DOHH2 (cell line): ENCODE results near the gene OR4L1.

Experiments
- EZH2phosphoT487 ChIP-seq: fragments of 200-600 bp; sonication (generic); IDR thresholded peaks from 2 replicates; pipeline ENCODE4 v1.6.1; 2017; ENCODE audit warnings: borderline replicate concordance, mild to moderate bottlenecking, antibody characterized with exemption, low read length, moderate library complexity, mixed read lengths
- TF ChIP-seq, protein P1 (sequence below): fragments of 200-600 bp; sonication (generic); IDR thresholded peaks from one replicate; pipeline ENCODE4 v1.5.1; 2014; ENCODE audit warnings: antibody characterized with exemption, mild to moderate bottlenecking, low read depth, low read length; ENCODE audit not compliant: poor library complexity, severe bottlenecking

DNA sequence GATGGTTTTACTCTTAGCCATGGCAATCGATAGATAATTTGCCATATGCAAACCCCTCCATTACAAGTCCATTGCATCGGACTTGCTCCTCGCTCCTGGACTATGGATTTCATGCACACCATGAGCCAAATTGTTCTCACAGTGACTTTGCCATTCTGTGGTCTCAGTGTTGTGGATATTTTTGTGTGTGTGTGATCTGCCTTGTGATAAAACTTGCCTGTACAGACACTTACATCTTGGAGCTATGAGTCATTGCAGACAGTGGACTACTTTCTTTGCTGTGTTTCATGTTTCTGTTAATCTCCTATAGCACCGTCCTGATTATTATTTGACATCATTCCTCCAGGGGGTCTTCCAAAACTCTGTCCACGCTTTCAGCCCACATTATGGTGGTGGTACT, 15.6 kb upstream of the OR4L1 start:
- TF ChIP-seq, protein P1, sequence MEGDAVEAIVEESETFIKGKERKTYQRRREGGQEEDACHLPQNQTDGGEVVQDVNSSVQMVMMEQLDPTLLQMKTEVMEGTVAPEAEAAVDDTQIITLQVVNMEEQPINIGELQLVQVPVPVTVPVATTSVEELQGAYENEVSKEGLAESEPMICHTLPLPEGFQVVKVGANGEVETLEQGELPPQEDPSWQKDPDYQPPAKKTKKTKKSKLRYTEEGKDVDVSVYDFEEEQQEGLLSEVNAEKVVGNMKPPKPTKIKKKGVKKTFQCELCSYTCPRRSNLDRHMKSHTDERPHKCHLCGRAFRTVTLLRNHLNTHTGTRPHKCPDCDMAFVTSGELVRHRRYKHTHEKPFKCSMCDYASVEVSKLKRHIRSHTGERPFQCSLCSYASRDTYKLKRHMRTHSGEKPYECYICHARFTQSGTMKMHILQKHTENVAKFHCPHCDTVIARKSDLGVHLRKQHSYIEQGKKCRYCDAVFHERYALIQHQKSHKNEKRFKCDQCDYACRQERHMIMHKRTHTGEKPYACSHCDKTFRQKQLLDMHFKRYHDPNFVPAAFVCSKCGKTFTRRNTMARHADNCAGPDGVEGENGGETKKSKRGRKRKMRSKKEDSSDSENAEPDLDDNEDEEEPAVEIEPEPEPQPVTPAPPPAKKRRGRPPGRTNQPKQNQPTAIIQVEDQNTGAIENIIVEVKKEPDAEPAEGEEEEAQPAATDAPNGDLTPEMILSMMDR: no peak
- TF ChIP-seq EZH2phosphoT487: no peak
